NCI-H526 treated with DMSO at 0.1 percent for 48 hours (cell line): Measurements from ENCODE around the gene GPC3.
"Not testable (repeated sequence)": the region's sequence is repeated elsewhere in the genome, so short reads cannot be mapped to it uniquely, and the experiment has no call there.

Source experiments
- DNase-seq: peaks from one replicate; lab custom pipeline; 2025; lab: John Stamatoyannopoulos, UW

GPC3 gene

GRCh38 chrX:133985164-133985966, at the start of gene GPC3:
Gene GPC3, minus strand, starts transcription at chrX:133985594.
- DNase-seq, result peak; percentile 2

GRCh38 chrX:134032441-134032840, 47.0 kb upstream of the GPC3 start:
- DNase-seq, result no peak

GRCh38 chrX:134026565-134027311, 41.3 kb upstream of the GPC3 start:
- DNase-seq, result no peak

- no peak for DNase-seq
These were observed 40.7 kb upstream of the GPC3 start for GRCh38 chrX:134025986-134026545.

- no peak for DNase-seq
These were observed 39.4 kb upstream of the GPC3 start for GRCh38 chrX:134024686-134025377.

GRCh38 chrX:134023851-134024281, 38.5 kb upstream of the GPC3 start:
- DNase-seq, result no peak

- DNase-seq, result no peak
These were observed 35.5 kb upstream of the GPC3 start for GRCh38 chrX:134020910-134021309.

- no peak for DNase-seq
These were observed 34.3 kb upstream of the GPC3 start for GRCh38 chrX:134019567-134020206.

GRCh38 chrX:134016309-134016708, 30.9 kb upstream of the GPC3 start:
- not testable (repeated sequence) for DNase-seq

- DNase-seq, result not testable (repeated sequence)
These were observed 30.1 kb upstream of the GPC3 start for GRCh38 chrX:134015510-134015909.

- no peak for DNase-seq
These were observed 28.1 kb upstream of the GPC3 start for GRCh38 chrX:134013524-134013923.

- no peak for DNase-seq
These were observed 27.7 kb upstream of the GPC3 start for GRCh38 chrX:134013092-134013497.

- DNase-seq, result no peak
These were observed 25.3 kb upstream of the GPC3 start for GRCh38 chrX:134010690-134011089.

GRCh38 chrX:134007716-134008115, 22.3 kb upstream of the GPC3 start:
- DNase-seq, result no peak

- DNase-seq, result no peak
These were observed 21.2 kb upstream of the GPC3 start for GRCh38 chrX:134006484-134007161.

GRCh38 chrX:134004084-134004483, 18.7 kb upstream of the GPC3 start:
- DNase-seq, result no peak

- no peak for DNase-seq
These were observed 17.7 kb upstream of the GPC3 start for GRCh38 chrX:134002921-134003615.

- no peak for DNase-seq
These were observed 15.2 kb upstream of the GPC3 start for GRCh38 chrX:134000260-134001245.

- no peak for DNase-seq
These were observed 13.8 kb upstream of the GPC3 start for GRCh38 chrX:133999031-133999705.
